ENCODE results near the gene NOX5. TPM values are rescaled to one million over a fixed set of nuclear protein-coding genes. Genes with fewer than 3 reads are reported as not detected.

NOX5 gene
- polyA plus RNA-seq, 1 donor from 2014 or later: not detected

DNA sequence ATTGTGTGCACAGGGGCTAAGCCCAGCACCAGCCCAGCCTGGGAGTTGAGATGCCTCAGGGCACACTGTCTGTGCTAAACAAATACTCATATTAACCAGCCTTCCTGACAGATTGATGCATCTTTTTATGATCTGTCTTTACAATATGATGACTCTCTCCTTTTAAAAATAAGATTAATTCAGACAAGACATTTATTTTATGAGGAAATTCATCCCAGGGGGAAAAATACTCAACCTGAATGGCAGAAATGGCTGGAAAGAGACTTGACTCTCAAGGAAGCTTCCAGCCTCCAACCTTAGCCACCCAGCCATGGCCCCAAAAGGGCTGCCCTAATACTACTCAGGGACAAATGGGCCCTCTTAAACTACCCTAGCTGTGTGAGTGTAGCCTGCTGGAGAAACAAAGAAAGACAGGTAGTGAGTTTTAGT lies 46.9 kb downstream of the NOX5 start:
- Histone ChIP-seq H3K4me3 (ENCODE audit: low read length) (no peak overlapping the region), H3K4me2 (ENCODE audit: low read length) (no peak overlapping the region), H3K79me2 (replicated peaks; ENCODE audit: insufficient read depth, low read length) (no peaks in the 10 kb centered on the region), H3K9me2 (ENCODE audit: insufficient read depth, low read length) (no peaks in the 10 kb centered on the region), H3F3A (ENCODE audit: insufficient read depth, low read length, poor library complexity, severe bottlenecking) (no peaks in the 10 kb centered on the region), H3K27me3 (ENCODE audit: insufficient read depth, low read depth, low read length) (no peaks in the 10 kb centered on the region), H3K27ac (ENCODE audit: low read length) (no peak overlapping the region), H3K36me3 (ENCODE audit: insufficient read depth, low read length) (no peaks in the 10 kb centered on the region), H4K20me1 (ENCODE audit: insufficient read depth) (no peaks in the 10 kb centered on the region), H3K9ac (ENCODE audit: low read length) (no peak overlapping the region), H2AFZ (ENCODE audit: low read depth, low read length) (no peak overlapping the region), H3K9me3 (ENCODE audit: low read length) (no peaks in the 10 kb centered on the region)
- TF ChIP-seq, protein P1, sequence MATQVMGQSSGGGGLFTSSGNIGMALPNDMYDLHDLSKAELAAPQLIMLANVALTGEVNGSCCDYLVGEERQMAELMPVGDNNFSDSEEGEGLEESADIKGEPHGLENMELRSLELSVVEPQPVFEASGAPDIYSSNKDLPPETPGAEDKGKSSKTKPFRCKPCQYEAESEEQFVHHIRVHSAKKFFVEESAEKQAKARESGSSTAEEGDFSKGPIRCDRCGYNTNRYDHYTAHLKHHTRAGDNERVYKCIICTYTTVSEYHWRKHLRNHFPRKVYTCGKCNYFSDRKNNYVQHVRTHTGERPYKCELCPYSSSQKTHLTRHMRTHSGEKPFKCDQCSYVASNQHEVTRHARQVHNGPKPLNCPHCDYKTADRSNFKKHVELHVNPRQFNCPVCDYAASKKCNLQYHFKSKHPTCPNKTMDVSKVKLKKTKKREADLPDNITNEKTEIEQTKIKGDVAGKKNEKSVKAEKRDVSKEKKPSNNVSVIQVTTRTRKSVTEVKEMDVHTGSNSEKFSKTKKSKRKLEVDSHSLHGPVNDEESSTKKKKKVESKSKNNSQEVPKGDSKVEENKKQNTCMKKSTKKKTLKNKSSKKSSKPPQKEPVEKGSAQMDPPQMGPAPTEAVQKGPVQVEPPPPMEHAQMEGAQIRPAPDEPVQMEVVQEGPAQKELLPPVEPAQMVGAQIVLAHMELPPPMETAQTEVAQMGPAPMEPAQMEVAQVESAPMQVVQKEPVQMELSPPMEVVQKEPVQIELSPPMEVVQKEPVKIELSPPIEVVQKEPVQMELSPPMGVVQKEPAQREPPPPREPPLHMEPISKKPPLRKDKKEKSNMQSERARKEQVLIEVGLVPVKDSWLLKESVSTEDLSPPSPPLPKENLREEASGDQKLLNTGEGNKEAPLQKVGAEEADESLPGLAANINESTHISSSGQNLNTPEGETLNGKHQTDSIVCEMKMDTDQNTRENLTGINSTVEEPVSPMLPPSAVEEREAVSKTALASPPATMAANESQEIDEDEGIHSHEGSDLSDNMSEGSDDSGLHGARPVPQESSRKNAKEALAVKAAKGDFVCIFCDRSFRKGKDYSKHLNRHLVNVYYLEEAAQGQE (IDR thresholded peaks at IDR 0.05; ENCODE audit: borderline replicate concordance): no peak
- TF ChIP-seq, protein P2, sequence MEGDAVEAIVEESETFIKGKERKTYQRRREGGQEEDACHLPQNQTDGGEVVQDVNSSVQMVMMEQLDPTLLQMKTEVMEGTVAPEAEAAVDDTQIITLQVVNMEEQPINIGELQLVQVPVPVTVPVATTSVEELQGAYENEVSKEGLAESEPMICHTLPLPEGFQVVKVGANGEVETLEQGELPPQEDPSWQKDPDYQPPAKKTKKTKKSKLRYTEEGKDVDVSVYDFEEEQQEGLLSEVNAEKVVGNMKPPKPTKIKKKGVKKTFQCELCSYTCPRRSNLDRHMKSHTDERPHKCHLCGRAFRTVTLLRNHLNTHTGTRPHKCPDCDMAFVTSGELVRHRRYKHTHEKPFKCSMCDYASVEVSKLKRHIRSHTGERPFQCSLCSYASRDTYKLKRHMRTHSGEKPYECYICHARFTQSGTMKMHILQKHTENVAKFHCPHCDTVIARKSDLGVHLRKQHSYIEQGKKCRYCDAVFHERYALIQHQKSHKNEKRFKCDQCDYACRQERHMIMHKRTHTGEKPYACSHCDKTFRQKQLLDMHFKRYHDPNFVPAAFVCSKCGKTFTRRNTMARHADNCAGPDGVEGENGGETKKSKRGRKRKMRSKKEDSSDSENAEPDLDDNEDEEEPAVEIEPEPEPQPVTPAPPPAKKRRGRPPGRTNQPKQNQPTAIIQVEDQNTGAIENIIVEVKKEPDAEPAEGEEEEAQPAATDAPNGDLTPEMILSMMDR (IDR thresholded peaks at IDR 0.05; ENCODE audit: poor library complexity, severe bottlenecking): peak; percentile 20

DNA sequence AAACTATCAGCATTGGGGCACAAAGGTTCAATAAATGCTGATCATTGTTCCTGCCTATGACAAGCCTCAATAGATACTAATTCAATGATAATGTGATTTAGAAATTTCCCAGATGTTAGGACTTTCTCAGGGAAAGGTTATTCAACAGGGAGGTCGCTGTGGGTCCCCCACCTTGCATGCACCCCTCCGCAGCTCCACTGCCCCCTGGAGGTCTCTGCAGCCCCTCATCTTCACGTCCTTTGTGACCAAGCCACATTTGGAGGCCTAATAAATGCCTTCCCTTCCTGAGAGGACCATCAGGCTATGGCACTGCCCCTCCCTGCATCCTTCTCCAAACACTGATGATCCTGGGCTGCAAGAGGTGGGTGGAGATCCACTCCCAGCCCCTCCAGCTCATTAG lies 50.2 kb downstream of the NOX5 start:
- no peaks in the 10 kb centered on the region for H3K9me3 ChIP-seq (ENCODE audit: low read length)
- H4K20me1 ChIP-seq (ENCODE audit: insufficient read depth): no peaks in the 10 kb centered on the region
- no peaks in the 10 kb centered on the region for H3F3A ChIP-seq (ENCODE audit: insufficient read depth, low read length, poor library complexity, severe bottlenecking)
- H3K9me2 ChIP-seq (ENCODE audit: insufficient read depth, low read length): no peaks in the 10 kb centered on the region
- H3K27me3 ChIP-seq (ENCODE audit: insufficient read depth, low read depth, low read length): no peaks in the 10 kb centered on the region
- no peak overlapping the region for H2AFZ ChIP-seq (ENCODE audit: low read depth, low read length)
- TF ChIP-seq EZH2 (IDR thresholded peaks at IDR 0.05; ENCODE audit: borderline replicate concordance, insufficient read depth, low read length, poor library complexity, severe bottlenecking) (no peak), SMC3 (conservative IDR thresholded peaks at IDR 0.05; ENCODE audit: poor library complexity) (no peak), MXI1 (conservative IDR thresholded peaks at IDR 0.05; ENCODE audit: poor library complexity, severe bottlenecking) (no peak), EP300 (conservative IDR thresholded peaks at IDR 0.05; ENCODE audit: poor library complexity, severe bottlenecking) (no peak), RAD21 (conservative IDR thresholded peaks at IDR 0.05) (no peak), TAF1 (IDR thresholded peaks at IDR 0.05; ENCODE audit: low read depth) (no peak), POLR2AphosphoS5 (IDR thresholded peaks at IDR 0.05) (no peak)
- TF ChIP-seq, protein P2 (IDR thresholded peaks at IDR 0.05; ENCODE audit: poor library complexity, severe bottlenecking): no peak
- TF ChIP-seq, protein P1 (IDR thresholded peaks at IDR 0.05; ENCODE audit: borderline replicate concordance): no peak
- H3K36me3 ChIP-seq (ENCODE audit: insufficient read depth, low read length): no peaks in the 10 kb centered on the region
- no peak overlapping the region for H3K4me2 ChIP-seq (ENCODE audit: low read length)
- no peak overlapping the region for H3K4me3 ChIP-seq (ENCODE audit: low read length)
- H3K27ac ChIP-seq (ENCODE audit: low read length): no peak overlapping the region
- H3K9ac ChIP-seq (ENCODE audit: low read length): no peak overlapping the region
- H3K79me2 ChIP-seq (replicated peaks; ENCODE audit: insufficient read depth, low read length): no peaks in the 10 kb centered on the region
